GM12873 (cell line): ENCODE data around the gene CSNK2A3.
"Not testable (repeated sequence)": the region's sequence is repeated elsewhere in the genome, so short reads cannot be mapped to it uniquely, and the experiment has no call there.

Experiments used
- TF ChIP-seq, protein P1 (sequence below): IDR thresholded peaks from 2 replicates; pipeline ENCODE4 v1.5.1; 2012; ENCODE audit warnings: low read depth, mild to moderate bottlenecking, moderate library complexity, low read length, control low read depth; ENCODE audit not compliant: insufficient read depth; ENCODE audit errors: missing control alignments

CSNK2A3 gene

DNA sequence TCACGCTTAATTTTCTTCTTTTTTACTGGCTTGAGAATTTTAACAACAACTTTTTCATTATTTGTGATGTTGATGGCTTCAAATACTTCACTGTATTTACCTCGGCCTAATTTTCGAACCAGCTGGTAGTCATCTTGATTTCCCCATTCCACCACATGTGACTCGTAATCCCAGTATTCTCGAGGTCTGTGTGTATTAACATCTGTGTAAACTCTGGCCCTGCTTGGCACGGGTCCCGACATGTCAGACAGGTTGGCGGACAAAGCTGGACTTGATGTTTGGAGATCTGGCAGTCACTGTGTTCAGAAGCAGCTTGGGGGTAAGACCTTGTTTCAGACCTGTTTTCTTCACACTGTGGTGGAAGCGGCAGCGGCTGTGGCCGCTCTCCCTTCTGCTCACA is at the start of gene CSNK2A3:
Gene CSNK2A3 (minus strand): TSS at position 373 of the 400 bp plus-strand sequence. CDS start 131 bp downstream, at position 242.
- TF ChIP-seq, protein P1, sequence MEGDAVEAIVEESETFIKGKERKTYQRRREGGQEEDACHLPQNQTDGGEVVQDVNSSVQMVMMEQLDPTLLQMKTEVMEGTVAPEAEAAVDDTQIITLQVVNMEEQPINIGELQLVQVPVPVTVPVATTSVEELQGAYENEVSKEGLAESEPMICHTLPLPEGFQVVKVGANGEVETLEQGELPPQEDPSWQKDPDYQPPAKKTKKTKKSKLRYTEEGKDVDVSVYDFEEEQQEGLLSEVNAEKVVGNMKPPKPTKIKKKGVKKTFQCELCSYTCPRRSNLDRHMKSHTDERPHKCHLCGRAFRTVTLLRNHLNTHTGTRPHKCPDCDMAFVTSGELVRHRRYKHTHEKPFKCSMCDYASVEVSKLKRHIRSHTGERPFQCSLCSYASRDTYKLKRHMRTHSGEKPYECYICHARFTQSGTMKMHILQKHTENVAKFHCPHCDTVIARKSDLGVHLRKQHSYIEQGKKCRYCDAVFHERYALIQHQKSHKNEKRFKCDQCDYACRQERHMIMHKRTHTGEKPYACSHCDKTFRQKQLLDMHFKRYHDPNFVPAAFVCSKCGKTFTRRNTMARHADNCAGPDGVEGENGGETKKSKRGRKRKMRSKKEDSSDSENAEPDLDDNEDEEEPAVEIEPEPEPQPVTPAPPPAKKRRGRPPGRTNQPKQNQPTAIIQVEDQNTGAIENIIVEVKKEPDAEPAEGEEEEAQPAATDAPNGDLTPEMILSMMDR, result not testable (repeated sequence)

DNA sequence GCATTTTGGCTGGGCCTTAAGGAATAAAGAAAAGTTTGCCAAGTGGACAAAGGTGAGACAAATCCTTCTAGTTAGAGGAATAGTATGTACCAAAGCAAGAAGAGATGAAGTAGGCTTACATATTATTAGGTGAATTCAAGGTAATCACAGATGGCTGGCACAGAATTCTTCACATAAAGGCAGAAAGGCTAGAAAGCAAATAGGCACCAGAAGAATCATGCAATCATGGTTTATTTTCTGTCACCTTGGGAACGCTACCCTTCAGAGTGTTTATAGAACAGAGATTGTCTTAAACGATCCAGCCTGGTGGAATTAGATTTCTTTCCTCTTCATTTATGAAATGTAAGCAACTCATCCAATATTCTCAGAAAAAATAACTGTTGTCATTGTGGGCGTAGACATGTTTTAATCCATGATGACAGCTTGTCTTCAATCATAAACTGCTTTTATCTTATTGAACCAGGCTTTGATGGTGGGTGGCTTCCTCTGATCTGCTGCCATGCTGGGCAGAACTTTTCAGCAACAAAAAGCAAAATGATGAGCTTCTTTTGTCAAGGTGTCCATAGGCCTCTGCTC is 49.0 kb upstream of the CSNK2A3 start:
- TF ChIP-seq, protein P1, result no peak

DNA sequence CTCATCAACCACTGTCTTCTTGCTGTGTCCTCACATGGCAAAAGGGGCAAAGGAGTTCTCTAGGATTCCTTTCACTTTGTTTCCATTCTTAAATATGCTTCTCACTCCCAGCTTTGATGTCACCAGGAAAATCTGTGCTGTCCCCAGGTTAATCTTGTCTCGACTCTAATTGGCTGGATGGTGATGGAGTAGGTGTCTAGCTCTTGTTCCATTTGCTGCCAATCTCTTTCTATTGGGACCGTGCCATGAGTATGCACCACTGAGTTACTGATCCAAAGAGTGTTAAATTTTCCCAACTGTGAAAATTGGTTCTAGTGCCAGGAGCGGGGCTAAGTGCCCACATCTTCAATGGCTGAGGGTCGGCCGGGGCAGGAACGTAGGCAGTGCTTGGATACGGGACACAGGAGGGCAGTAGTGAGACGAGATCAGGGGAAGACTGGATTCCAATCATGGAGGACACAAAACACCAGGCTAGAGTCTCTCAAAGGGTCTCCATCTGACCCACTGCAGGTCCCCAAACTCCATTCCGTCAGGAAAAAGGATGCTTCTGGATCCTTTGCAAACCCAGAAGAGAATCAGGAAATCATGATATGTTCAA is 47.7 kb upstream of the CSNK2A3 start:
- TF ChIP-seq, protein P1, result peak; percentile 19

DNA sequence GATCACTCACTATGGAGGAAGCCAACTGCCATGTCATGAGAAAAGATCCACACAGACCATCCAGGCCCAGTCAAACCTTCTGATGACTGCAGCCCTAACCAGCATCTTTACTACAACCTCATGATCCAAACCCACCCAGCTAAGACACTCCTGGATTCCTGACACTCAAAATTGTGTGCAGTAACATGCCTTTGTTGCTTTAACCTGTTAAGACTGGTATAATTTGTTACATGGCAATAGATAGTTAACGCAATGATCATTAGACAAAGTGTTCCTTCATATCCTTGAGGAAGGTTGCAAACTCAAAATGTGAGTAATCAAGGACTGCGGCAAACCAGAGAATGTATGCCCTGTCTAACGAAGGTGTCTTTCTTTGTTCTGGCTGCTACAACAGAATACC is 47.1 kb upstream of the CSNK2A3 start:
- TF ChIP-seq, protein P1, result no peak

DNA sequence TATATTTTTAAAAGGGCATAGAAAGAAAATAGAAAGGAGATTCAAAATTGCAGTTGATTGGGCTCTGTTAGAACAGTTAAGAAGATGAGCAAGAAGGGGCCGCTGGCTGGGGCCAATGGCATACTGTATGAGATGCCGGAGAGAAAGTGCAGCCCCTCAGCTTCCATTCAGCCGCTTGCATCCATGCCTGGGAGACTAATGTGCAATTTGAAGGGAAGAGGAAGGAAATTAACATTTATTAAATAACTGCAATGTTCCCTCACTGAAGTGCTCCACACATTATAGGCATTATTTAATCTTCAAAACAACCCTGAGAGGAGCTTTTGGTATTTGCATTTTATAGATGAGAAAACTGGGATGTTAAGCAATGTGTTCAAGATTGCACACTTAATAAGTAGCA is 44.7 kb upstream of the CSNK2A3 start:
- TF ChIP-seq, protein P1, result no peak

DNA sequence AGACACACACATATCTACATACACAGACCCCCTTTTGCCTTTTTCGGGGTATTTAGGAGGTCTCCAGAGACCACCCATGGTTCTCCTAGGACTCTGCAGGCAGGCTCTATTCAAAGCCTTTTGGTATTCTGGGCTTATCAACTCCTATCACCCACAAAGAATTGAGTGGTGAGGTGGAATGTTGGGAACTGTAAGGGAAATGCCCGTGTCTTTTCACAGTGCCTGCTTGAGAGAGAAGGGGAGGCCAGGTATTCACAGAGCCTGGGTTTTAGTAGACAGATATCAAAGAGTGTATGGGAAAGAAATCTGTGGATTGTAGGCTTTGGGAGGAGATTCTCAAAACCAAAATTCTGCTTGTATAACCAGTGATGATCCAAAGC is 44.0 kb upstream of the CSNK2A3 start:
- TF ChIP-seq, protein P1, result no peak

DNA sequence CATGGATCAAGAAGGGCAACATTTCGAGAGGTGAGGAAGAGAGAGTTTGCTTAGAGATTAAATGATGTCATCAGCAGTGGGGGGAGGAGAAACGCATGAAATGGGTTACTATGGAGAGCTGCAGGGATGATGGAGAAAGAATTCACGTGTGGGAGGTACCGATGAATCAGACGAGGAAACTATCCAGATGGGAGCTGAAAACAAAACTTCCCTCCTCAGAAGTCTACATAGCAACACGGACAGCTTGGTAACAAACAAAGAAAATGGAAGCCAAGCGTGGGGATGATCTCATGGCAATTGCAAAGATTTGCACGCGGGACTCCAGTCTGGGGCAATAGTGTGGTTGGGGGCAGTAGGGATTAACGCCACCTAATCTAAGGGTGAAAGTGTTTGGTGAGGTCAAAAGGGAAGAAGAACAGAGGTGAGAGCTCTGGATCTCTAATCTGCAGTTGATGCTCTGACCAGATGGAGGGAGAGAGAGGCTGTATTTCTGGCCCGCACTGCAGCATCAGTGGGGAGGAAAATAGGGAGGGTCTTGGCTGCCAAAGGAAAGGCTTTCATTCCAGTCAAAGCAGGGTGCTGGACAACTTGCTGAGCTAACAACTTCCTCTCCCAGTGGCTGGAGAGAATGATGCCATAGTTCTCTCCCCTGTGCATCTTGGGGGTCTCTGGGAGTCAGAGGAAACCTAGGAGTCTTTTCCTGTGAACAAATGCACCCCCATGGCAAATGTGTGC is 43.4 kb upstream of the CSNK2A3 start:
- TF ChIP-seq, protein P1, result no peak
